Measurements from ENCODE around the gene EDIL3. TPM values are rescaled to one million over a fixed set of nuclear protein-coding genes. Genes with fewer than 3 reads are reported as not detected.

The EDIL3 gene
- total and polyA plus RNA-seq, 9 of the 15 experiments (the other 6 are each of a cell fraction or from before 2014, with no cell fraction given): 0.09 TPM; not detected in 8

DNA sequence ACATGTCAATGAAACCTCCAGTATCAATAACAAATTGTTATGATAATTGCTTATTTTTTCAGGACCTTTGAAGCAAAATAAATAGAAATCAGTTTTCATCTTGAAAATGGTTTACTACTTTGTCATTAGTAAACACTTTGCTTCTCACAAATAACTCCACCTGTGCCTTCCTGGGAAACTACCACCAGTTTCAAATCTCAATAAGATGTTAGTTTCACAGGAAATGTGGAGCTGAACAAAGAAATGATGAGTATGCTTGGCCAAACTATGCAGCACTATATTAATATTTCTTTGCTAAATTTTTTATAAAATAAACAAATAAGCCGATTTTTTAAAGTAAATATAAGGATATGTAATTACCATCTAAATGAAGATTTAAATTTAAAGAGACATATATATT lies 442.5 kb downstream of the EDIL3 start:
- Histone ChIP-seq H3K4me1 (replicated peaks in 1 of 2; ENCODE audit: control insufficient read depth in 2 of 2, insufficient read depth in 2 of 2, low read length in 2 of 2) (no peaks in the 10 kb centered on the region), H3K27me3 (ENCODE audit: control insufficient read depth in 2 of 2, insufficient read depth in 2 of 2, low read length in 2 of 2) (no peaks in the 10 kb centered on the region), H3K79me2 (ENCODE audit: control insufficient read depth, insufficient read depth, low read length) (no peaks in the 10 kb centered on the region), H2AFZ (ENCODE audit: low read depth, low read length) (no peak overlapping the region), H3K4me2 (ENCODE audit: insufficient read depth, low read length) (no peak overlapping the region), H3K9ac (ENCODE audit: insufficient read depth in 1 of 2, low read depth in 2 of 2, low read length in 2 of 2) (no peak overlapping the region), H4K20me1 (replicated peaks; ENCODE audit: control insufficient read depth, insufficient read depth, low read length) (no peaks in the 10 kb centered on the region), H3K36me3 (ENCODE audit: control insufficient read depth, insufficient read depth, low read length) (no peaks in the 10 kb centered on the region), H3K4me3 (no peak overlapping the region), H3K9me3 (replicated peaks; ENCODE audit: control insufficient read depth, insufficient read depth, low read depth, low read length) (no peaks in the 10 kb centered on the region), H3K27ac (ENCODE audit: extremely low read depth, low read depth, low read length) (no peak overlapping the region), H3K9me1 (ENCODE audit: control insufficient read depth, insufficient read depth, low read length) (no peaks in the 10 kb centered on the region)
- TF ChIP-seq SMARCB1 (IDR thresholded peaks at IDR 0.05; ENCODE audit: insufficient read length, low read depth): no peak
- TF ChIP-seq SRSF1 (IDR thresholded peaks at IDR 0.05; ENCODE audit: low read depth, low read length): no peak
- no peak for TF ChIP-seq MAZ (CRISPR knock-in tag; conservative IDR thresholded peaks at IDR 0.05 in 1 of 2, IDR thresholded peaks at IDR 0.05 in 1 of 2)
- TF ChIP-seq HIVEP1 (CRISPR knock-in tag; IDR thresholded peaks at IDR 0.05): no peak
- TF ChIP-seq SAFB2 (IDR thresholded peaks at IDR 0.05; ENCODE audit: borderline replicate concordance, low read depth, low read length, severe bottlenecking): no peak
- TF ChIP-seq GATAD2A (IDR thresholded peaks at IDR 0.05): no peak
- no peak for TF ChIP-seq PHF21A (IDR thresholded peaks at IDR 0.05; ENCODE audit: borderline replicate concordance, low read depth)
- TF ChIP-seq, protein P1, sequence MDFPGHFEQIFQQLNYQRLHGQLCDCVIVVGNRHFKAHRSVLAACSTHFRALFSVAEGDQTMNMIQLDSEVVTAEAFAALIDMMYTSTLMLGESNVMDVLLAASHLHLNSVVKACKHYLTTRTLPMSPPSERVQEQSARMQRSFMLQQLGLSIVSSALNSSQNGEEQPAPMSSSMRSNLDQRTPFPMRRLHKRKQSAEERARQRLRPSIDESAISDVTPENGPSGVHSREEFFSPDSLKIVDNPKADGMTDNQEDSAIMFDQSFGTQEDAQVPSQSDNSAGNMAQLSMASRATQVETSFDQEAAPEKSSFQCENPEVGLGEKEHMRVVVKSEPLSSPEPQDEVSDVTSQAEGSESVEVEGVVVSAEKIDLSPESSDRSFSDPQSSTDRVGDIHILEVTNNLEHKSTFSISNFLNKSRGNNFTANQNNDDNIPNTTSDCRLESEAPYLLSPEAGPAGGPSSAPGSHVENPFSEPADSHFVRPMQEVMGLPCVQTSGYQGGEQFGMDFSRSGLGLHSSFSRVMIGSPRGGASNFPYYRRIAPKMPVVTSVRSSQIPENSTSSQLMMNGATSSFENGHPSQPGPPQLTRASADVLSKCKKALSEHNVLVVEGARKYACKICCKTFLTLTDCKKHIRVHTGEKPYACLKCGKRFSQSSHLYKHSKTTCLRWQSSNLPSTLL (IDR thresholded peaks at IDR 0.05): no peak
- TF ChIP-seq MTF1 (CRISPR knock-in tag; IDR thresholded peaks at IDR 0.05; ENCODE audit: borderline replicate concordance): no peak
- no peak for TF ChIP-seq TRIM24 (IDR thresholded peaks at IDR 0.05)
- no peak for TF ChIP-seq RB1 (IDR thresholded peaks at IDR 0.05; ENCODE audit: low read depth)
- TF ChIP-seq NUFIP1 (IDR thresholded peaks at IDR 0.05; ENCODE audit: partially characterized antibody): no peak
- TF ChIP-seq HCFC1 (IDR thresholded peaks at IDR 0.05; ENCODE audit: low read depth, low read length): no peak
- no peak for TF ChIP-seq ZBTB1 (CRISPR knock-in tag; IDR thresholded peaks at IDR 0.05; ENCODE audit: borderline replicate concordance, low read depth)
- no peak for TF ChIP-seq SRSF9 (IDR thresholded peaks at IDR 0.05; ENCODE audit: borderline replicate concordance, low read depth, low read length)
- no peak for TF ChIP-seq OTX1 (CRISPR knock-in tag; IDR thresholded peaks at IDR 0.05)
- no peak for TF ChIP-seq SMARCC2 (IDR thresholded peaks at IDR 0.05; ENCODE audit: low read depth)
- TF ChIP-seq, protein P2, sequence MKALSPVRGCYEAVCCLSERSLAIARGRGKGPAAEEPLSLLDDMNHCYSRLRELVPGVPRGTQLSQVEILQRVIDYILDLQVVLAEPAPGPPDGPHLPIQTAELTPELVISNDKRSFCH (CRISPR knock-in tag; IDR thresholded peaks at IDR 0.05): no peak
- TF ChIP-seq, protein P2 (tag; IDR thresholded peaks at IDR 0.05): no peak
- TF ChIP-seq, protein P3, sequence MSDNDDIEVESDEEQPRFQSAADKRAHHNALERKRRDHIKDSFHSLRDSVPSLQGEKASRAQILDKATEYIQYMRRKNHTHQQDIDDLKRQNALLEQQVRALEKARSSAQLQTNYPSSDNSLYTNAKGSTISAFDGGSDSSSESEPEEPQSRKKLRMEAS (CRISPR knock-in tag; IDR thresholded peaks at IDR 0.05): no peak
- no peak for DNase-seq (ENCODE audit: extremely low read depth in 1 of 4, low spot score in 3 of 4)
- no peak for FAIRE-seq
- no peak for ATAC-seq
- intact Hi-C loops (cut with micrococcal nuclease) (no loop called here), in situ Hi-C loops (cut with MboI) (no loop called here)
- no TSS peak for BruUV-seq (replicated peaks)
- WGBS (ENCODE audit: insufficient coverage, low coverage, missing lambda C conversion rate): 4% methylated on average over 1 of the region's 1 CpG
- POLR2A ChIA-PET: no interaction called here
- CTCF ChIA-PET (ENCODE audit: low intra/inter-chr PET ratio): no interaction called here

Measured in K562 (cell line).